Measurements from ENCODE around the gene PEX26.
"Not testable (repeated sequence)": the region's sequence is repeated elsewhere in the genome, so short reads cannot be mapped to it uniquely, and the experiment has no call there.

Gene PEX26

GRCh38 chr22:18056807-18057474 is 20.8 kb upstream of the PEX26 start:
- DNase-seq (ENCODE audit: low spot score), result no peak

- DNase-seq (ENCODE audit: low spot score), result no peak
These were observed 20.1 kb upstream of the PEX26 start for GRCh38 chr22:18057568-18058209.

- no peak for DNase-seq (ENCODE audit: low spot score)
These were observed 19.3 kb upstream of the PEX26 start for GRCh38 chr22:18058371-18059093.

GRCh38 chr22:18059094-18059417 is 18.7 kb upstream of the PEX26 start:
- no peak for DNase-seq (ENCODE audit: low spot score)

- DNase-seq (ENCODE audit: low spot score), result no peak
These were observed 18.3 kb upstream of the PEX26 start for GRCh38 chr22:18059473-18059872.

GRCh38 chr22:18059991-18060390 is 17.8 kb upstream of the PEX26 start:
- no peak for DNase-seq (ENCODE audit: low spot score)

GRCh38 chr22:18060646-18061620 is 16.9 kb upstream of the PEX26 start:
- DNase-seq (ENCODE audit: low spot score), result no peak

GRCh38 chr22:18062421-18062820 is 15.4 kb upstream of the PEX26 start:
- DNase-seq (ENCODE audit: low spot score), result no peak

- no peak for DNase-seq (ENCODE audit: low spot score)
These were observed 14.5 kb upstream of the PEX26 start for GRCh38 chr22:18063306-18063705.

GRCh38 chr22:18063715-18064114 is 14.1 kb upstream of the PEX26 start:
- DNase-seq (ENCODE audit: low spot score), result not testable (repeated sequence)

- DNase-seq (ENCODE audit: low spot score), result no peak
These were observed 13.2 kb upstream of the PEX26 start for GRCh38 chr22:18064636-18065035.

- no peak for DNase-seq (ENCODE audit: low spot score)
These were observed 12.5 kb upstream of the PEX26 start for GRCh38 chr22:18065256-18065655.

GRCh38 chr22:18066181-18066859 is 11.5 kb upstream of the PEX26 start:
- no peak for DNase-seq (ENCODE audit: low spot score)

GRCh38 chr22:18067121-18067520 is 10.7 kb upstream of the PEX26 start:
- DNase-seq (ENCODE audit: low spot score), result no peak

GRCh38 chr22:18067548-18068341 is 10.0 kb upstream of the PEX26 start:
- no peak for DNase-seq (ENCODE audit: low spot score)

GRCh38 chr22:18068381-18068988 is 9.3 kb upstream of the PEX26 start:
- DNase-seq (ENCODE audit: low spot score), result no peak

GRCh38 chr22:18069041-18069440 is 8.7 kb upstream of the PEX26 start:
- no peak for DNase-seq (ENCODE audit: low spot score)

GRCh38 chr22:18070041-18070440 is 7.7 kb upstream of the PEX26 start:
- DNase-seq (ENCODE audit: low spot score), result no peak

- no peak for DNase-seq (ENCODE audit: low spot score)
These were observed 7.1 kb upstream of the PEX26 start for GRCh38 chr22:18070556-18071306.

Data from CD4-positive, alpha-beta T cell treated with Interleukin-6 at 100 ng/mL for 8 hours (primary cell).